Prostate gland (tissue), 2 donors: ENCODE data around the gene SLC38A8. TPM values are rescaled to one million over a fixed set of nuclear protein-coding genes. Genes with fewer than 3 reads are reported as not detected.
A peak's percentile ranks its signal among the peaks of the same experiment; 100 is the strongest.

ENCODE experiments used
- DNase-seq: peaks from one replicate; pipeline ENCODE4 v3.0.0-alpha.2; 2019; ENCODE audit warnings: low spot score
- H3K27ac ChIP-seq, 2 donors: fragments of 200-600 bp; sonication (generic); 2 replicates each; pipeline ENCODE4 v1.5.1; 2017 to 2019
- H3K27me3 ChIP-seq: fragments of 200-600 bp; sonication (generic); replicated peaks from 2 replicates; pipeline ENCODE4 v1.5.1; 2019; ENCODE audit not compliant: insufficient read depth
- H3K36me3 ChIP-seq, 2 donors: fragments of 200-600 bp; sonication (generic); 1 replicate in 1 of 2; 2 replicates in 1 of 2; pipeline versions ENCODE4 v1.5.1 to v1.8.1; 2017 to 2019
- H3K4me1 ChIP-seq: fragments of 200-600 bp; sonication (generic); replicated peaks from 2 replicates; pipeline ENCODE4 v1.5.1; 2019
- H3K4me3 ChIP-seq, 2 donors: fragments of 200-600 bp; sonication (generic); 2 replicates each; pipeline ENCODE4 v1.5.1; 2017 to 2019
- H3K9me3 ChIP-seq: fragments of 200-600 bp; sonication (generic); 2 replicates; pipeline ENCODE4 v1.5.1; 2017
- CTCF ChIP-seq, 4 experiments: fragments of 200-600 bp in 2 of 4; fragments of 450-650 bp in 2 of 4; sonication (generic) in 2 of 4; IDR thresholded peaks; 1 replicate in 3 of 4; 2 replicates in 1 of 4; pipeline ENCODE4 v1.5.1; 2016 to 2019; ENCODE audit warnings: antibody characterized with exemption in 4 of 4, mild to moderate bottlenecking in 2 of 4, moderate library complexity in 2 of 4
- POLR2A ChIP-seq: fragments of 450-650 bp; IDR thresholded peaks from one replicate; pipeline ENCODE4 v1.6.1; 2016; ENCODE audit warnings: antibody characterized with exemption, mild to moderate bottlenecking
- POLR2AphosphoS5 ChIP-seq: sonication (generic); formaldehyde crosslinking; IDR thresholded peaks from one replicate; pipeline ENCODE4 v1.6.1; 2017; ENCODE audit warnings: antibody characterized with exemption
- WGBS: methylation state at CpG from one replicate; pipeline ENCODE4 v1.1.5; 2018; 5-methylcytosine and 5-hydroxymethylcytosine counted together
- intact Hi-C: fragments of 100-400 bp; cut with DNase I; formaldehyde crosslinking; loops from one replicate; pipeline ENCODE4 v1.14.2; 2022
- total RNA-seq, 2 donors: library from RNA; depleted of rRNA; stranded (reverse); fragments of >200 nt; gene quantifications; one replicate each; pipeline ENCODE4 v1.1.0, GENCODE V29; 2016

SLC38A8 gene
- total RNA-seq, 2 donors from 2014 or later: not detected

- Histone ChIP-seq H3K27ac (peak overlapping the region in 1 of 2 donors; percentile 3), H3K9me3 (no peaks in the 10 kb centered on the region), H3K4me3 (no peak overlapping the region), H3K4me1 (peaks cover 4% of the 10 kb centered on the region), H3K36me3 (peaks cover 0 to 22% of the 10 kb centered on the region in 2 donors), H3K27me3 (no peaks in the 10 kb centered on the region)
- peak; percentile 74 for DNase-seq
- intact Hi-C loops: loop anchor here (5.0 to 10.0 kb wide), 2 partner anchors 93 to 400 kb away; no protein-coding TSS in a partner anchor
- TF ChIP-seq POLR2AphosphoS5: peak; percentile 39
- TF ChIP-seq CTCF (IDR thresholded peaks at IDR 0.05): peak in 3 of 4 experiments; percentile 66 to 80 (median 69)
- TF ChIP-seq POLR2A: no peak
- WGBS: 43% methylated on average over 11 of the region's 11 CpGs
Observed at GRCh38 chr16:84084570-84085270, 42.1 kb upstream of the SLC38A8 start.

- intact Hi-C loops: loop anchor here (10.0 kb wide), 1 partner anchor 402 kb away; no protein-coding TSS in a partner anchor
- no peak overlapping the region for H3K4me3 ChIP-seq
- H3K27ac ChIP-seq: peak overlapping the region in 1 of 2 donors; percentile 1
- 68% methylated on average over 11 of the region's 11 CpGs for WGBS
- no peak for DNase-seq
- no peaks in the 10 kb centered on the region for H3K27me3 ChIP-seq
- H3K9me3 ChIP-seq: no peaks in the 10 kb centered on the region
- TF ChIP-seq POLR2AphosphoS5 (peak; percentile 43), POLR2A (no peak)
- H3K4me1 ChIP-seq: peaks cover 4% of the 10 kb centered on the region
- H3K36me3 ChIP-seq: peaks cover 0 to 19% of the 10 kb centered on the region in 2 donors
Observed at GRCh38 chr16:84082835-84083569, 40.4 kb upstream of the SLC38A8 start.

GRCh38 chr16:84082110-84082509, 39.5 kb upstream of the SLC38A8 start:
- intact Hi-C loops: loop anchor here (10.0 kb wide), 1 partner anchor 403 kb away; no protein-coding TSS in a partner anchor
- H3K4me1 ChIP-seq: peaks cover 4% of the 10 kb centered on the region
- H3K9me3 ChIP-seq: no peaks in the 10 kb centered on the region
- H3K36me3 ChIP-seq: peaks cover 0 to 17% of the 10 kb centered on the region in 2 donors
- H3K4me3 ChIP-seq: no peak overlapping the region
- TF ChIP-seq POLR2A: no peak
- TF ChIP-seq CTCF (IDR thresholded peaks at IDR 0.05): no peak
- TF ChIP-seq POLR2AphosphoS5: no peak
- H3K27me3 ChIP-seq: no peaks in the 10 kb centered on the region
- 87% methylated on average over 6 of the region's 6 CpGs for WGBS
- DNase-seq: no peak
- H3K27ac ChIP-seq: no peak overlapping the region

- peaks cover 0 to 13% of the 10 kb centered on the region in 2 donors for H3K36me3 ChIP-seq
- WGBS: 88% methylated on average over 14 of the region's 14 CpGs
- no peak overlapping the region for H3K4me3 ChIP-seq
- no peaks in the 10 kb centered on the region for H3K9me3 ChIP-seq
- H3K27ac ChIP-seq: no peak overlapping the region
- peaks cover 4% of the 10 kb centered on the region for H3K4me1 ChIP-seq
- DNase-seq: no peak
- intact Hi-C loops: loop anchor here (10.0 kb wide), 1 partner anchor 403 kb away; no protein-coding TSS in a partner anchor
- no peaks in the 10 kb centered on the region for H3K27me3 ChIP-seq
- TF ChIP-seq CTCF (IDR thresholded peaks at IDR 0.05) (no peak), POLR2AphosphoS5 (no peak), POLR2A (no peak)
Observed at GRCh38 chr16:84081446-84081989, 38.9 kb upstream of the SLC38A8 start.

GRCh38 chr16:84080813-84081212, 38.2 kb upstream of the SLC38A8 start:
- no peaks in the 10 kb centered on the region for H3K9me3 ChIP-seq
- H3K36me3 ChIP-seq: peaks cover 0 to 13% of the 10 kb centered on the region in 2 donors
- WGBS: 78% methylated on average over 6 of the region's 6 CpGs
- no peak overlapping the region for H3K4me3 ChIP-seq
- intact Hi-C loops: loop anchor here (10.0 kb wide), 1 partner anchor 404 kb away; no protein-coding TSS in a partner anchor
- H3K27ac ChIP-seq: no peak overlapping the region
- DNase-seq: no peak
- H3K4me1 ChIP-seq: peaks cover 4% of the 10 kb centered on the region
- TF ChIP-seq POLR2A: no peak
- no peak for TF ChIP-seq POLR2AphosphoS5
- no peaks in the 10 kb centered on the region for H3K27me3 ChIP-seq
